WTC11 (cell line): ENCODE data around the gene GSG1L. TPM values are rescaled to one million over a fixed set of nuclear protein-coding genes. Genes with fewer than 3 reads are reported as not detected.

Source experiments
- ATAC-seq: fragments of 200-7000 bp; cut with Tn5 transposase; 2 replicates; pipeline ENCODE4 v1.10.0; 2021; ENCODE audit warnings: mild to moderate bottlenecking, moderate library complexity
- CTCF ChIA-PET: fragments of 300-600 bp; sonication (Branson Sonifier 250); formaldehyde crosslinking; loops from one replicate; lab custom pipeline; 2021; ENCODE audit warnings: antibody characterized with exemption; lab: Charles Lee
- POLR2A ChIA-PET: fragments of 350-600 bp; sonication (Branson Sonifier 250); formaldehyde crosslinking; loops from one replicate; lab custom pipeline; 2021; ENCODE audit warnings: antibody characterized with exemption; lab: Charles Lee
- DNase-seq: peaks from one replicate; pipeline ENCODE4 v3.0.0; 2021; ENCODE audit warnings: low spot score
- H3K27ac Mint-ChIP-seq: 2 replicates; pipeline ENCODE4 v1.8.0; 2021; ENCODE audit warnings: mixed read lengths
- H3K27me3 Mint-ChIP-seq: 2 replicates; pipeline ENCODE4 v1.8.0; 2021; ENCODE audit warnings: low read depth, mild to moderate bottlenecking, moderate library complexity, mixed read lengths
- H3K36me3 Mint-ChIP-seq: 2 replicates; pipeline ENCODE4 v1.8.0; 2021; ENCODE audit warnings: mixed read lengths
- H3K4me1 Mint-ChIP-seq: 2 replicates; pipeline ENCODE4 v1.8.0; 2022; ENCODE audit warnings: mixed read lengths
- H3K4me3 Mint-ChIP-seq: 2 replicates; pipeline ENCODE4 v1.8.0; 2021; ENCODE audit warnings: mild to moderate bottlenecking, moderate library complexity, mixed read lengths
- H3K9me3 Mint-ChIP-seq: 2 replicates; pipeline ENCODE4 v1.8.0; 2021; ENCODE audit warnings: mixed read lengths
- AR ChIP-seq: fragments of 250-450 bp; sonication (Bioruptor Pico); IDR thresholded peaks from 2 replicates; pipeline ENCODE4 v1.9.0; 2021; ENCODE audit warnings: mild to moderate bottlenecking
- ATF3 ChIP-seq: sonication (generic); formaldehyde crosslinking; conservative IDR thresholded peaks from 2 replicates; pipeline ENCODE4 v1.8.1; 2022; ENCODE audit warnings: mild to moderate bottlenecking, missing genetic modification reagents
- CREM ChIP-seq: sonication (generic); formaldehyde crosslinking; IDR thresholded peaks from 2 replicates; pipeline ENCODE4 v1.8.1; 2022; ENCODE audit warnings: mild to moderate bottlenecking, missing genetic modification reagents, moderate library complexity
- CTCF ChIP-seq: fragments of 200-600 bp; IDR thresholded peaks from 2 replicates; pipeline ENCODE4 v1.8.0; 2022; ENCODE audit warnings: antibody characterized with exemption
- FOXK1 ChIP-seq: sonication (generic); formaldehyde crosslinking; IDR thresholded peaks from 2 replicates; pipeline ENCODE4 v1.8.0; 2022; ENCODE audit warnings: mild to moderate bottlenecking, moderate library complexity, missing genetic modification reagents
- GTF2I ChIP-seq: fragments of 250-450 bp; sonication (Bioruptor Pico); conservative IDR thresholded peaks from 2 replicates; pipeline ENCODE4 v1.4.0; 2021; ENCODE audit warnings: mild to moderate bottlenecking
- HMGA2 ChIP-seq: fragments of 250-450 bp; sonication (Bioruptor Pico); IDR thresholded peaks from 2 replicates; pipeline ENCODE4 v1.4.0; 2021; ENCODE audit warnings: mild to moderate bottlenecking, moderate library complexity
- MXD4 ChIP-seq: fragments of 250-450 bp; sonication (Bioruptor Pico); IDR thresholded peaks from 2 replicates; pipeline ENCODE4 v1.8.0; 2021; ENCODE audit warnings: mild to moderate bottlenecking, moderate library complexity, borderline replicate concordance
- MYBL2 ChIP-seq: sonication (generic); formaldehyde crosslinking; IDR thresholded peaks from 2 replicates; pipeline ENCODE4 v1.8.1; 2023; ENCODE audit warnings: mild to moderate bottlenecking, moderate library complexity, missing genetic modification reagents
- NR1H2 ChIP-seq: sonication (generic); formaldehyde crosslinking; IDR thresholded peaks from 2 replicates; pipeline ENCODE4 v1.9.0; 2021; ENCODE audit warnings: mild to moderate bottlenecking, moderate library complexity, missing genetic modification reagents
- NR3C1 ChIP-seq: sonication (generic); formaldehyde crosslinking; conservative IDR thresholded peaks from 2 replicates; pipeline ENCODE4 v1.8.1; 2023; ENCODE audit warnings: low read depth, mild to moderate bottlenecking, missing genetic modification reagents
- PREB ChIP-seq: sonication (generic); formaldehyde crosslinking; IDR thresholded peaks from 2 replicates; pipeline ENCODE4 v1.8.1; 2022; ENCODE audit warnings: mild to moderate bottlenecking, missing genetic modification reagents, moderate library complexity, borderline replicate concordance
- RORB ChIP-seq: fragments of 250-450 bp; sonication (Bioruptor Pico); IDR thresholded peaks from 2 replicates; pipeline ENCODE4 v1.9.0; 2021; ENCODE audit warnings: mild to moderate bottlenecking
- SMAD3 ChIP-seq: sonication (generic); formaldehyde crosslinking; IDR thresholded peaks from 2 replicates; pipeline ENCODE4 v1.8.0; 2022; ENCODE audit warnings: missing genetic modification reagents, mild to moderate bottlenecking, borderline replicate concordance
- USF1 ChIP-seq: sonication (generic); formaldehyde crosslinking; IDR thresholded peaks from 2 replicates; pipeline ENCODE4 v1.8.0; 2022; ENCODE audit warnings: mild to moderate bottlenecking, missing genetic modification reagents
- ZBTB21 ChIP-seq: sonication (generic); formaldehyde crosslinking; IDR thresholded peaks from 2 replicates; pipeline ENCODE4 v1.8.1; 2023; ENCODE audit warnings: mild to moderate bottlenecking, missing genetic modification reagents, borderline replicate concordance
- ZNF263 ChIP-seq: sonication (generic); formaldehyde crosslinking; IDR thresholded peaks from 2 replicates; pipeline ENCODE4 v1.8.1; 2022; ENCODE audit warnings: low read depth, mild to moderate bottlenecking, moderate library complexity, missing genetic modification reagents
- ZNF317 ChIP-seq: sonication (generic); formaldehyde crosslinking; IDR thresholded peaks from 2 replicates; pipeline ENCODE4 v1.8.1; 2023; ENCODE audit warnings: low read depth, mild to moderate bottlenecking, moderate library complexity, missing genetic modification reagents, borderline replicate concordance
- ZNF425 ChIP-seq: fragments of 250-450 bp; sonication (Bioruptor Pico); conservative IDR thresholded peaks from 2 replicates; pipeline ENCODE4 v1.9.0; 2021; ENCODE audit warnings: mild to moderate bottlenecking
- ZNF512 ChIP-seq: sonication (generic); formaldehyde crosslinking; IDR thresholded peaks from 2 replicates; pipeline ENCODE4 v1.8.1; 2022; ENCODE audit warnings: missing genetic modification reagents, borderline replicate concordance
- total RNA-seq: library from RNA; stranded (reverse); gene quantifications from 3 replicates; pipeline ENCODE4 v1.2.3, GENCODE V29; 2021

The GSG1L gene
- total RNA-seq, 1 experiment from 2014 or later = 0.28 TPM

- CTCF ChIA-PET = interaction anchor here (1.2 to 4.5 kb wide), 3 partner anchors 15 to 154 kb away, joined by 5 to 30 read pairs (median 17); no protein-coding TSS in a partner anchor
- Mint-ChIP-seq H3K4me3 (no peak overlapping the region), H3K9me3 (peaks cover 2% of the 10 kb centered on the region; the same call in 1 of the 2 replicates), H3K36me3 (no peaks in the 10 kb centered on the region), H3K27me3 (no peaks in the 10 kb centered on the region; the same call in 1 of the 2 replicates), H3K4me1 (peaks cover 35% of the 10 kb centered on the region), H3K27ac (no peak overlapping the region)
- peak; percentile 64; the same call in 1 of the 2 replicates for TF ChIP-seq ZNF263 (CRISPR knock-in tag)
- TF ChIP-seq FOXK1 (CRISPR knock-in tag) = no peak
- DNase-seq (no peak), ATAC-seq (no peak)
- POLR2A ChIA-PET = no interaction called here
Observed at GRCh38 chr16:27852681-27853080, 210.8 kb downstream of the GSG1L start.

GRCh38 chr16:27852116-27852515, 211.4 kb downstream of the GSG1L start:
- no peak overlapping the region for H3K27ac Mint-ChIP-seq
- H3K4me3 Mint-ChIP-seq = no peak overlapping the region
- ATAC-seq (no peak), DNase-seq (no peak)
- CTCF ChIA-PET = interaction anchor here (0.7 to 4.5 kb wide), 2 partner anchors 15 to 121 kb away, joined by 3 to 30 read pairs; no protein-coding TSS in a partner anchor
- POLR2A ChIA-PET = no interaction called here
- peaks cover 6% of the 10 kb centered on the region for H3K9me3 Mint-ChIP-seq
- no peak for TF ChIP-seq NR3C1
- TF ChIP-seq ATF3 (CRISPR knock-in tag) = no peak
- TF ChIP-seq GTF2I (CRISPR knock-in tag) = no peak
- TF ChIP-seq USF1 (CRISPR knock-in tag) = no peak
- no peak for TF ChIP-seq MYBL2
- no peak for TF ChIP-seq ZNF317 (CRISPR knock-in tag)
- TF ChIP-seq ZNF425 (CRISPR knock-in tag) = no peak
- TF ChIP-seq ZBTB21 (CRISPR knock-in tag) = no peak
- no peak for TF ChIP-seq MXD4 (CRISPR knock-in tag)
- TF ChIP-seq ZNF512 (CRISPR knock-in tag) = no peak
- TF ChIP-seq SMAD3 (CRISPR knock-in tag) = no peak
- no peak for TF ChIP-seq CTCF
- no peak for TF ChIP-seq AR (CRISPR knock-in tag)
- no peak for TF ChIP-seq HMGA2
- no peak for TF ChIP-seq PREB (CRISPR knock-in tag)
- TF ChIP-seq CREM = no peak
- TF ChIP-seq NR1H2 (CRISPR knock-in tag) = no peak
- TF ChIP-seq RORB = no peak
- H3K27me3 Mint-ChIP-seq = no peaks in the 10 kb centered on the region; the same call in 1 of the 2 replicates
- H3K4me1 Mint-ChIP-seq = peaks cover 39% of the 10 kb centered on the region
- 0 out of 2 replicates have a peak, but pooled peaks cover 2% of the 10 kb centered on the region for H3K36me3 Mint-ChIP-seq
